HEK293 (cell line): Measurements from ENCODE around the gene KRTAP5-1.
A peak's percentile ranks its signal among the peaks of the same experiment; 100 is the strongest.
"Not testable (repeated sequence)": the region's sequence is repeated elsewhere in the genome, so short reads cannot be mapped to it uniquely, and the experiment has no call there.

Experiments
- CTCF ChIA-PET: fragments of 350-600 bp; formaldehyde crosslinking; extraction: SDS; loops from one replicate; lab custom pipeline; 2021; ENCODE audit warnings: antibody characterized with exemption; lab: Yijun Ruan, JAX
- POLR2A ChIA-PET: fragments of 300-600 bp; formaldehyde crosslinking; extraction: SDS; loops from one replicate; lab custom pipeline; 2020; ENCODE audit warnings: antibody characterized with exemption, inconsistent platforms; lab: Yijun Ruan, JAX
- H3K27ac ChIP-seq: fragments of 200-500 bp; sonication (Bioruptor generic); 2 replicates; pipeline ENCODE4 v1.5.1; 2014; ENCODE audit warnings: low read depth, low read length, control low read depth, inconsistent platforms; ENCODE audit errors: extremely low read depth
- H3K36me3 ChIP-seq, 2 experiments: fragments of 200-500 bp in 1 of 2; sonication (Bioruptor generic) in 1 of 2; 1 replicate in 1 of 2; 2 replicates in 1 of 2; pipeline ENCODE4 v1.5.1; 2014 to 2017; ENCODE audit warnings: inconsistent platforms in 2 of 2, low read length in 2 of 2; ENCODE audit not compliant: control insufficient read depth in 2 of 2, insufficient read depth in 1 of 2
- H3K4me1 ChIP-seq: fragments of 200-500 bp; sonication (Bioruptor generic); 2 replicates; pipeline ENCODE4 v1.5.1; 2014; ENCODE audit warnings: mild to moderate bottlenecking, low read length, inconsistent platforms; ENCODE audit not compliant: control insufficient read depth, insufficient read depth
- H3K4me3 ChIP-seq: 2 replicates; pipeline ENCODE4 v1.5.1; 2011; ENCODE audit warnings: low read depth, mild to moderate bottlenecking, control low read depth, low read length, moderate library complexity
- H3K9me3 ChIP-seq: fragments of 200-500 bp; sonication (Bioruptor generic); 2 replicates; pipeline ENCODE4 v1.5.1; 2014; ENCODE audit warnings: low read depth, low read length, inconsistent platforms; ENCODE audit not compliant: control insufficient read depth, insufficient read depth
- FEZF1 ChIP-seq: fragments of 450-650 bp; formaldehyde crosslinking; IDR thresholded peaks from 2 replicates; pipeline ENCODE4 v1.5.1; 2016; ENCODE audit warnings: missing biosample characterization, missing genetic modification characterization
- GLIS1 ChIP-seq: fragments of 450-650 bp; formaldehyde crosslinking; IDR thresholded peaks from 2 replicates; pipeline ENCODE4 v1.5.1; 2016; ENCODE audit warnings: missing biosample characterization, missing genetic modification characterization
- GLIS2 ChIP-seq: fragments of 450-650 bp; formaldehyde crosslinking; IDR thresholded peaks from 2 replicates; pipeline ENCODE4 v1.5.1; 2016; ENCODE audit warnings: missing biosample characterization, missing genetic modification characterization
- HIC1 ChIP-seq: fragments of 450-650 bp; formaldehyde crosslinking; IDR thresholded peaks from 2 replicates; pipeline ENCODE4 v1.5.1; 2016; ENCODE audit warnings: missing biosample characterization, missing genetic modification characterization
- MZF1 ChIP-seq: fragments of 450-650 bp; formaldehyde crosslinking; IDR thresholded peaks from 2 replicates; pipeline ENCODE4 v1.5.1; 2017; ENCODE audit warnings: missing biosample characterization, missing genetic modification characterization, borderline replicate concordance
- PRDM10 ChIP-seq: fragments of 450-650 bp; formaldehyde crosslinking; IDR thresholded peaks from 2 replicates; pipeline ENCODE4 v1.5.1; 2016; ENCODE audit warnings: missing biosample characterization, missing genetic modification characterization
- REPIN1 ChIP-seq: fragments of 450-650 bp; formaldehyde crosslinking; IDR thresholded peaks from 2 replicates; pipeline ENCODE4 v1.5.1; 2017; ENCODE audit warnings: missing biosample characterization, missing genetic modification characterization, low read depth
- ZBTB6 ChIP-seq: fragments of 450-650 bp; formaldehyde crosslinking; IDR thresholded peaks from 2 replicates; pipeline ENCODE4 v1.5.1; 2017; ENCODE audit warnings: missing biosample characterization, missing genetic modification characterization
- ZBTB8A ChIP-seq: fragments of 450-650 bp; formaldehyde crosslinking; IDR thresholded peaks from 2 replicates; pipeline ENCODE4 v1.5.1; 2016; ENCODE audit warnings: missing biosample characterization, missing genetic modification characterization
- ZFP37 ChIP-seq: fragments of 450-650 bp; formaldehyde crosslinking; IDR thresholded peaks from 2 replicates; pipeline ENCODE4 v1.5.1; 2016; ENCODE audit warnings: missing biosample characterization, missing genetic modification characterization
- ZFP69B ChIP-seq: fragments of 450-650 bp; formaldehyde crosslinking; IDR thresholded peaks from 2 replicates; pipeline ENCODE4 v1.5.1; 2016; ENCODE audit warnings: missing biosample characterization, missing genetic modification characterization
- ZNF132 ChIP-seq: fragments of 450-650 bp; formaldehyde crosslinking; IDR thresholded peaks from 2 replicates; pipeline ENCODE4 v1.5.1; 2017; ENCODE audit warnings: missing biosample characterization, missing genetic modification characterization, borderline replicate concordance
- ZNF169 ChIP-seq: fragments of 450-650 bp; formaldehyde crosslinking; IDR thresholded peaks from 2 replicates; pipeline ENCODE4 v1.5.1; 2016; ENCODE audit warnings: missing biosample characterization, missing genetic modification characterization
- ZNF324 ChIP-seq: fragments of 450-650 bp; formaldehyde crosslinking; IDR thresholded peaks from 2 replicates; pipeline ENCODE4 v1.5.1; 2016; ENCODE audit warnings: missing biosample characterization, missing genetic modification characterization
- ZNF341 ChIP-seq: fragments of 450-650 bp; formaldehyde crosslinking; IDR thresholded peaks from 2 replicates; pipeline ENCODE4; 2016; ENCODE audit warnings: low read depth, missing biosample characterization, missing genetic modification characterization
- ZNF350 ChIP-seq: fragments of 450-650 bp; formaldehyde crosslinking; IDR thresholded peaks from 2 replicates; pipeline ENCODE4 v1.5.0; 2017; ENCODE audit warnings: missing biosample characterization, mild to moderate bottlenecking, missing genetic modification characterization
- ZNF488 ChIP-seq: fragments of 450-650 bp; formaldehyde crosslinking; IDR thresholded peaks from 2 replicates; pipeline ENCODE4 v1.5.1; 2016; ENCODE audit warnings: missing biosample characterization, missing genetic modification characterization
- ZNF843 ChIP-seq: fragments of 450-650 bp; formaldehyde crosslinking; IDR thresholded peaks from 2 replicates; pipeline ENCODE4 v1.5.1; 2016; ENCODE audit warnings: missing biosample characterization, missing genetic modification characterization

KRTAP5-1 gene

GRCh38 chr11:1581976-1582375 lies 3.1 kb downstream of the KRTAP5-1 start:
- no peaks in the 10 kb centered on the region for H3K4me1 ChIP-seq
- H3K9me3 ChIP-seq, result no peaks in the 10 kb centered on the region
- H3K36me3 ChIP-seq, result no peaks in the 10 kb centered on the region
- no peak for TF ChIP-seq ZNF350
- TF ChIP-seq GLIS2 (tag by site-specific recombination), result 0 out of 2 replicates have a peak, but pooled peaks have one; percentile 11
- TF ChIP-seq, all 188 proteins: peak for 1
- ChIA-PET CTCF (interaction anchor here (0.6 to 1.5 kb wide), 5 partner anchors 13 to 468 kb away, joined by 3 to 9 read pairs (median 4); no protein-coding TSS in a partner anchor), POLR2A (interaction anchor here (0.6 kb wide), 1 partner anchor 648 kb away, joined by 3 read pairs; no protein-coding TSS in a partner anchor)
- Histone ChIP-seq H3K27ac (no peak overlapping the region), H3K4me3 (no peak overlapping the region)

- Histone ChIP-seq H3K9me3 (no peaks in the 10 kb centered on the region), H3K4me1 (no peaks in the 10 kb centered on the region), H3K36me3 (no peaks in the 10 kb centered on the region), H3K4me3 (no peak overlapping the region), H3K27ac (no peak overlapping the region)
- ChIA-PET CTCF (interaction anchor here (0.6 to 2.0 kb wide), 6 partner anchors 18 to 132 kb away, joined by 3 to 15 read pairs (median 3); no protein-coding TSS in a partner anchor), POLR2A (no interaction called here)
- TF ChIP-seq GLIS2 (tag by site-specific recombination) (no peak), HIC1 (tag by site-specific recombination) (no peak), ZNF169 (tag by site-specific recombination) (no peak), MZF1 (tag by site-specific recombination) (no peak), ZFP69B (tag by site-specific recombination) (no peak), ZFP37 (tag by site-specific recombination) (no peak), REPIN1 (tag by site-specific recombination) (no peak), ZNF341 (tag by site-specific recombination) (no peak)
Measured at GRCh38 chr11:1576825-1577224, 8.3 kb downstream of the KRTAP5-1 start.

GRCh38 chr11:1575756-1576155 lies 9.3 kb downstream of the KRTAP5-1 start:
- not testable (repeated sequence) for H3K4me1 ChIP-seq, H3K9me3 ChIP-seq, H3K27ac ChIP-seq, H3K4me3 ChIP-seq, H3K36me3 ChIP-seq
- POLR2A ChIA-PET, result interaction anchor here (0.7 to 1.6 kb wide), 2 partner anchors 27 to 227 kb away, joined by 4 to 8 read pairs; no protein-coding TSS in a partner anchor
- CTCF ChIA-PET, result interaction anchor here (1.6 to 3.2 kb wide), 4 partner anchors 11 to 29 kb away, joined by 7 to 19 read pairs (median 16); no protein-coding TSS in a partner anchor

- CTCF ChIA-PET, result interaction anchor here (0.6 to 3.4 kb wide), 34 partner anchors 8 to 854 kb away, joined by 3 to 138 read pairs (median 4); no protein-coding TSS in a partner anchor
- Histone ChIP-seq H3K4me3 (no peak overlapping the region), H3K4me1 (no peaks in the 10 kb centered on the region; the same call in 1 of the 2 replicates), H3K36me3 (no peaks in the 10 kb centered on the region), H3K27ac (no peak overlapping the region), H3K9me3 (no peaks in the 10 kb centered on the region)
- POLR2A ChIA-PET, result interaction anchor here (0.5 to 2.7 kb wide), 7 partner anchors 10 to 769 kb away, joined by 3 to 24 read pairs (median 5); no protein-coding TSS in a partner anchor
- TF ChIP-seq MZF1 (tag by site-specific recombination) (no peak), FEZF1 (no peak), ZNF132 (tag by site-specific recombination) (no peak), PRDM10 (tag by site-specific recombination) (no peak), ZBTB8A (tag by site-specific recombination) (no peak), ZNF324 (tag by site-specific recombination) (no peak), ZNF843 (no peak), ZNF488 (tag by site-specific recombination) (no peak), ZBTB6 (tag by site-specific recombination) (no peak), GLIS1 (tag by site-specific recombination) (no peak)
Measured at GRCh38 chr11:1574933-1575242, 10.2 kb downstream of the KRTAP5-1 start.
